IPS DF 6.9 (cell line): ENCODE measurements around the gene SCEL.

Experiments
- DNase-seq: peaks from one replicate; pipeline ENCODE4 v3.0.0-alpha.2; 2013; ENCODE audit warnings: low read depth, low spot score
- H3K27ac ChIP-seq: one replicate; pipeline ENCODE4 v1.5.1; 2013; ENCODE audit warnings: low read length, control low read depth
- H3K27me3 ChIP-seq: 2 replicates; pipeline ENCODE4 v1.6.1; 2013; ENCODE audit warnings: mild to moderate bottlenecking, low read length; ENCODE audit not compliant: control insufficient read depth, insufficient read depth
- H3K36me3 ChIP-seq: 2 replicates; pipeline ENCODE4 v1.6.1; 2013; ENCODE audit warnings: low read length; ENCODE audit not compliant: control insufficient read depth, insufficient read depth
- H3K4me1 ChIP-seq: 2 replicates; pipeline ENCODE4 v1.6.1; 2013; ENCODE audit warnings: low read length; ENCODE audit not compliant: control insufficient read depth, insufficient read depth
- H3K4me3 ChIP-seq: 2 replicates; pipeline ENCODE4 v1.5.1; 2013; ENCODE audit warnings: mild to moderate bottlenecking, low read length
- H3K9me3 ChIP-seq: 2 replicates; pipeline ENCODE4 v1.6.1; 2013; ENCODE audit warnings: low read length, inconsistent platforms; ENCODE audit not compliant: control insufficient read depth, insufficient read depth
- WGBS: extraction: QIAGEN DNeasy Blood & Tissue Kit; methylation state at CpG from one replicate; pipeline ENCODE4 v1.1.7; 2013; ENCODE audit warnings: mixed read lengths, missing lambda C conversion rate; ENCODE audit not compliant: insufficient read length, insufficient coverage; 5-methylcytosine and 5-hydroxymethylcytosine counted together

The SCEL gene

DNA sequence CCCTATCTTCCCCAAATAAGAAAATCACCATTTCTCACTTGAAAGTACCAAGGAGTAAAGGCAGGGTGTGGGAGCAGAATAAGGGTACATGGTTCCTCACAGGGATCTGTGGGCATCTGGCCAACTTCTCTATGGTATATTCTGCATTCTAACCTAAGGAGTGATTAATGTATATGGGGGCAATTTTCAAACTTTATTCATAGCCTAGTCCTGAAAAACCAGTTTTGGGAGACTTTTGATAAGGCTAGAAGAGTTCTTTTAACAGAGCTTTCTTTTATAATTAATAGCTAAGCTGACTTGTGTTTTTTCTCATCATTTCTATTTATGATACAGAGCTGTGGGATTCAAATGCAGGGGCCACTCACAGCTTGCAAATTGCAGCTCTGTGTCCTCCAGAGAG is 852 bp downstream of the SCEL start:
- no peaks in the 10 kb centered on the region for H3K4me1 ChIP-seq
- no peak for DNase-seq
- no peaks in the 10 kb centered on the region for H3K9me3 ChIP-seq
- no peaks in the 10 kb centered on the region for H3K36me3 ChIP-seq
- no peak overlapping the region for H3K4me3 ChIP-seq
- no peaks in the 10 kb centered on the region for H3K27me3 ChIP-seq
- H3K27ac ChIP-seq: no peak overlapping the region

DNA sequence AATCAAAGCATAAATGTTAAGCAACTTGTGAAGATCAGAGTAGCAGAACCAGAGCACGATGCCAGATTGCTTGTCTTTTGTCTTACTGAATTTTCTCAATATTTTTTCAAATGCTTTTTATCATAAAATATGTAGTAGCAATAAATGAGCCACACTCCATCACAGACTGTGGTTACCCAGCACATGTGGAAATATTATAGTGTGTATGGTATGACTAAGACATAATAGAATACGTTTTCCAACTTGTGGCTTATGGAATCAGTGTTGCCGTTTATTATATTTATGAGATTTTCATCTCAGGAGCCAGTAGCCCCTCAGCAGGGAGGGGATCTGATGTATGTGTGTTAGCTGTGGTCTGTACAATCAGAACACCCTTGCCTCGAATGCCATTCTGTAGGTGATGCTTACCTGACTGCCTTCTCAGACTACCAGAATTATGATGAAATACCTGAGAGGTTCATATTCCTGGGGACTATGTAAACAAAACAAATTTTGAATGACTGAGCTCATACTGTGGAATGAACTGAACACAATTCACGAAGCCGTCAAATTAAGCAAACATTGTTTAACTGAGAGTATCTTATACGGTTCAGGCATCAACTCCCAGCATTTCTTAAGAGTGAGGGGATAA is 1.9 kb downstream of the SCEL start:
- Histone ChIP-seq H3K36me3 (no peaks in the 10 kb centered on the region), H3K9me3 (no peaks in the 10 kb centered on the region), H3K27ac (no peak overlapping the region), H3K4me1 (no peaks in the 10 kb centered on the region), H3K27me3 (no peaks in the 10 kb centered on the region), H3K4me3 (no peak overlapping the region)
- WGBS: no CpG with 5 or more reads among the region's 7 CpGs
- no peak for DNase-seq

- WGBS: no CpG with 5 or more reads among the region's 8 CpGs
- H3K27ac ChIP-seq: no peak overlapping the region
- no peaks in the 10 kb centered on the region for H3K27me3 ChIP-seq
- H3K4me1 ChIP-seq: no peaks in the 10 kb centered on the region
- DNase-seq: no peak
- H3K9me3 ChIP-seq: no peaks in the 10 kb centered on the region
- H3K4me3 ChIP-seq: no peak overlapping the region
- no peaks in the 10 kb centered on the region for H3K36me3 ChIP-seq
Measured at GRCh38 chr13:77543711-77544110, 8.2 kb downstream of the SCEL start.

GRCh38 chr13:77544355-77544754 is 8.8 kb downstream of the SCEL start:
- Histone ChIP-seq H3K4me3 (no peak overlapping the region), H3K9me3 (no peaks in the 10 kb centered on the region), H3K27ac (no peak overlapping the region), H3K36me3 (no peaks in the 10 kb centered on the region), H3K27me3 (no peaks in the 10 kb centered on the region), H3K4me1 (no peaks in the 10 kb centered on the region)
- no peak for DNase-seq
- WGBS: no CpG with 5 or more reads among the region's 1 CpG

GRCh38 chr13:77544758-77545338 is 9.3 kb downstream of the SCEL start:
- H3K27me3 ChIP-seq: no peaks in the 10 kb centered on the region
- H3K27ac ChIP-seq: no peak overlapping the region
- no peak for DNase-seq
- H3K4me3 ChIP-seq: no peak overlapping the region
- no peaks in the 10 kb centered on the region for H3K36me3 ChIP-seq
- H3K9me3 ChIP-seq: no peaks in the 10 kb centered on the region
- no peaks in the 10 kb centered on the region for H3K4me1 ChIP-seq
- WGBS: no CpG with 5 or more reads among the region's 4 CpGs

DNA sequence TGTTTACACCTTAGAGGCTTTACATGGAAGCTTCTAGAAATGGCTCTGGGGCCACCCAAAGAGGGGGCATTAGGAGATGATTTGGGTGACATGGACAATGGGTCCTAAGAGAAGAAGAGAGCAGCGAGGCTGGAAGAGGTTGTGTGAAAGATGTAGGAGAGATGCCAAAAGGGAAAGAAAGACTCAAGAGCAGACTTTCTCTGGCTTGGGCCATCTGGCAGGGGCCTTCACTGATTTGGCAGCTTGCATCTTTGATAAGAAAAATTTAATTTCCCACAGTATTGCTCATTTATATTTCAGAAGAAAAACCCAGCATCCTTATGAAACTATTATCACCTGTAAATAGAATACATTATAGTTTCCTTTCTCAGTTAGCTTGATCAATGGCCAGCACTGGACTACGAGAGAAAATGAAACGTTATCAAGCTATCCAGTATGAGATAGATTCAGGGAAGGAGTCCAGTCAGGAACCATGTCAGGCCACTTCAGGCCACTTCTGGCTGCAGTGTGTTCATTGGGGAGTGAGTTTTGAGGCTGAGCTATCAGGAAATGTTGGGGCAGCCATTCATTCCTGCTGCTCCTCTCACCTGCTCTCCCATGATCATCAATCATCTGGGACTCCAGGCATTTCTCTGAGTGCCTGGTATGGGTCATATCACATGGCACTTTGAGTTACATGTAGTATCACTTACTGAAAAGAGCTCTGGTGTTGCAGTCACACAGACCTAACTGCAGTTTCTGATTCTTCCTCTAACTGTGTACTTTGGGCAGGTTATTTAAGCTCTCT is 10.3 kb downstream of the SCEL start:
- H3K27me3 ChIP-seq: no peaks in the 10 kb centered on the region
- no peaks in the 10 kb centered on the region for H3K4me1 ChIP-seq
- no CpG with 5 or more reads among the region's 3 CpGs for WGBS
- H3K27ac ChIP-seq: no peak overlapping the region
- no peaks in the 10 kb centered on the region for H3K36me3 ChIP-seq
- no peak overlapping the region for H3K4me3 ChIP-seq
- no peaks in the 10 kb centered on the region for H3K9me3 ChIP-seq
- DNase-seq: no peak

- H3K9me3 ChIP-seq: no peaks in the 10 kb centered on the region
- H3K27me3 ChIP-seq: no peaks in the 10 kb centered on the region
- H3K36me3 ChIP-seq: no peaks in the 10 kb centered on the region
- no peak for DNase-seq
- WGBS: no CpG with 5 or more reads among the region's 1 CpG
- no peak overlapping the region for H3K27ac ChIP-seq
- no peaks in the 10 kb centered on the region for H3K4me1 ChIP-seq
- no peak overlapping the region for H3K4me3 ChIP-seq
Measured at GRCh38 chr13:77548095-77548494, 12.6 kb downstream of the SCEL start.

DNA sequence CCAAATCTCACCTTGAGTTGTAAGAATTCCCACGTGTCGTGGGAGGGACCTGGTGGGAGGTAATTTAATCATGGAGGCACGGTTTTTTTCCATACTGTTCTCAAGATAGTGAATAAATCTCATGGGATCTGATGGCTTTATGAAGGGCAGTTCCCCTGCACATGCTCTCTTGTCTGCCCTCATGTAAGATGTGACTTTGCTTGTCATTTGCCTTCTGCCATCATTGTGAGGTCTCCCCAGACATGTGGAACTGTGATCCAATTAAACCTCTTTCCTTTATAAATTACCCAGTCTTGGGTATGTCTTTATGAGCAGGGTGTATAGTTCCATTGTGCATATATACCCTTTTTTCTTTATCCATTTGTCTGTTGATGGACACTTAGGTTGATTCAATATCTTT is 13.1 kb downstream of the SCEL start:
- Histone ChIP-seq H3K36me3 (no peaks in the 10 kb centered on the region), H3K27ac (no peak overlapping the region), H3K27me3 (no peaks in the 10 kb centered on the region), H3K9me3 (no peaks in the 10 kb centered on the region), H3K4me3 (no peak overlapping the region), H3K4me1 (no peaks in the 10 kb centered on the region)
- no CpG with 5 or more reads among the region's 3 CpGs for WGBS
- DNase-seq: no peak

- Histone ChIP-seq H3K27ac (no peak overlapping the region), H3K27me3 (no peaks in the 10 kb centered on the region), H3K9me3 (no peaks in the 10 kb centered on the region), H3K4me3 (no peak overlapping the region), H3K4me1 (no peaks in the 10 kb centered on the region), H3K36me3 (no peaks in the 10 kb centered on the region)
- WGBS: no CpG with 5 or more reads among the region's 5 CpGs
- DNase-seq: no peak
Measured at GRCh38 chr13:77554069-77554468, 18.6 kb downstream of the SCEL start.

DNA sequence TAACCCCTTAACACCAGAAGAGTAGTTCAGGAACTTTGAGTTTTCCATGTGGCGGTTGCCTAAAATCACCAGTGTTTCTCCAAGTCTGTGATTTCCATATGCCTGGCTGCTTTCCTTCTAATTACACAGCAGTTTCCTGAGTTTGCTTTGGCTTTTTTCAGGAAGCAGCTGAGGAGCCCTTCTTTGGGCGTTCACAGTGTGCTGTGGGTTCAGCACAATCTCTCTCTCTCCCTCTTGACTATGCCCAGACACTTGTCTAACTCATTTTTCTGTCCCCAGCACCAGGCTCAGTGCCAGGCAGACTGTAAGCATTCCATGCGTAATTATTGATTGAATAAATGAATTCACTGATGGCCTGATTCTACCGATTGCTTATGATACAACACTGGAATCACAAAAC is 19.7 kb downstream of the SCEL start:
- Histone ChIP-seq H3K36me3 (no peaks in the 10 kb centered on the region), H3K4me3 (no peak overlapping the region), H3K4me1 (no peaks in the 10 kb centered on the region), H3K9me3 (no peaks in the 10 kb centered on the region), H3K27ac (no peak overlapping the region), H3K27me3 (no peaks in the 10 kb centered on the region)
- no CpG with 5 or more reads among the region's 4 CpGs for WGBS
- DNase-seq: no peak

GRCh38 chr13:77558016-77558415 is 22.5 kb downstream of the SCEL start:
- no peak overlapping the region for H3K4me3 ChIP-seq
- H3K36me3 ChIP-seq: no peaks in the 10 kb centered on the region
- no peak overlapping the region for H3K27ac ChIP-seq
- H3K4me1 ChIP-seq: no peaks in the 10 kb centered on the region
- DNase-seq: no peak
- no peaks in the 10 kb centered on the region for H3K27me3 ChIP-seq
- no peaks in the 10 kb centered on the region for H3K9me3 ChIP-seq
- no CpG with 5 or more reads among the region's 3 CpGs for WGBS
